OCI-LY1 (cell line): ENCODE results near the gene F2R.

Source experiments
- H2AFZ ChIP-seq: fragments of 200-600 bp; sonication (generic), shearing (Covaris generic); 2 replicates; pipeline ENCODE4 v1.6.0; 2014; ENCODE audit warnings: antibody characterized with exemption, mild to moderate bottlenecking, low read length
- H3F3A ChIP-seq: fragments of 200-600 bp; sonication (generic), shearing (Covaris generic); 2 replicates; pipeline ENCODE4 v1.6.0; 2014; ENCODE audit warnings: mild to moderate bottlenecking, antibody characterized with exemption, low read length, moderate library complexity; ENCODE audit not compliant: insufficient read depth
- H3K27ac ChIP-seq: fragments of 200-600 bp; sonication (generic); 2 replicates; pipeline ENCODE4 v1.5.1; 2014; ENCODE audit warnings: low read length, mixed run types, mild to moderate bottlenecking, low read depth; ENCODE audit not compliant: poor library complexity, severe bottlenecking
- H3K27me3 ChIP-seq: fragments of 200-600 bp; sonication (generic); 2 replicates; pipeline ENCODE4 v1.6.0; 2014; ENCODE audit warnings: antibody characterized with exemption, mild to moderate bottlenecking, low read length, moderate library complexity; ENCODE audit not compliant: insufficient read depth
- H3K36me3 ChIP-seq: fragments of 200-600 bp; sonication (generic); 2 replicates; pipeline ENCODE4 v1.6.1; 2014; ENCODE audit warnings: mild to moderate bottlenecking, antibody characterized with exemption, low read length, moderate library complexity, mixed read lengths; ENCODE audit not compliant: insufficient read depth
- H3K4me1 ChIP-seq: fragments of 200-600 bp; sonication (generic); 2 replicates; pipeline ENCODE4 v1.5.1; 2014; ENCODE audit warnings: mild to moderate bottlenecking, low read length, moderate library complexity; ENCODE audit not compliant: insufficient read depth, severe bottlenecking
- H3K4me2 ChIP-seq: fragments of 200-600 bp; sonication (generic), shearing (Covaris generic); 2 replicates; pipeline ENCODE4 v1.6.1; 2014; ENCODE audit warnings: low read length
- H3K4me3 ChIP-seq: fragments of 200-600 bp; sonication (generic); 2 replicates; pipeline ENCODE4 v1.5.1; 2014; ENCODE audit warnings: low read length, low read depth, mild to moderate bottlenecking, mixed read lengths; ENCODE audit not compliant: poor library complexity, severe bottlenecking
- H3K79me2 ChIP-seq: fragments of 200-600 bp; shearing (Covaris generic); 2 replicates; pipeline ENCODE4 v1.6.1; 2016; ENCODE audit warnings: mixed run types, low read length, mixed read lengths; ENCODE audit not compliant: insufficient read depth
- H3K9ac ChIP-seq: fragments of 200-600 bp; sonication (generic), shearing (Covaris generic); 2 replicates; pipeline ENCODE4 v1.6.1; 2014; ENCODE audit warnings: mild to moderate bottlenecking, low read length, mixed read lengths
- H3K9me2 ChIP-seq: fragments of 200-600 bp; sonication (generic), shearing (Covaris generic); 2 replicates; pipeline ENCODE4 v1.6.1; 2014; ENCODE audit warnings: low read depth, mild to moderate bottlenecking, low read length, mixed read lengths
- H3K9me3 ChIP-seq: fragments of 200-600 bp; shearing (Covaris generic); 2 replicates; pipeline ENCODE4 v1.6.1; 2014; ENCODE audit warnings: low read length, mixed read lengths
- H4K20me1 ChIP-seq: fragments of 200-600 bp; sonication (generic), shearing (Covaris generic); 2 replicates; pipeline ENCODE4 v1.6.0; 2016; ENCODE audit warnings: mild to moderate bottlenecking, low read length; ENCODE audit not compliant: insufficient read depth
- EZH2 ChIP-seq: fragments of 200-600 bp; sonication (generic), shearing (Covaris generic); IDR thresholded peaks from 2 replicates; pipeline ENCODE4 v1.8.0; 2017; ENCODE audit warnings: borderline replicate concordance, mixed run types, mild to moderate bottlenecking, antibody characterized with exemption, low read length, moderate library complexity, mixed read lengths
- TF ChIP-seq, protein P1 (sequence below): fragments of 200-600 bp; sonication (generic), shearing (Covaris generic); IDR thresholded peaks from 2 replicates; pipeline ENCODE4 v1.5.1; 2017; ENCODE audit warnings: mild to moderate bottlenecking, antibody characterized with exemption, low read length, moderate library complexity, mixed read lengths

Gene F2R

DNA sequence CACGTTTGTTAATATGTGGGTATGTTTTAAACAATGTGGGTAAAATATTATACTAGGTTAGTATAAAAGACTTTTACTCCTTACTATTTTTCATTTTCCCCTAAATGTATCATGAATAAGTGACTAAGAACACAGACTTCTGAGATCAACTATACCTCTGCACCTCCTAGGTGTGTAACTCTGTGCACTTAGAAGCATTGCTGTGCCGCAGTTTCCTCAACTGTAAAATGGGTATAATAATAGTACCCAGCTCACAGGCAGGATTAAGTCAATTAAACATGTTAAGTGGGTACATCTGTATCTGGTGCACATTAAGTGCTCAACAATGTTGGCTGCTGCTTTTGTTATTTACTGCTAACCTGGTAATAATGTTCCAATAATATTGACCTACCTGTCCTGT lies 21.6 kb upstream of the F2R start:
- Histone ChIP-seq H3K36me3 (0 out of 2 replicates have a peak, but pooled peaks cover 6% of the 10 kb centered on the region), H3F3A (no peaks in the 10 kb centered on the region), H3K27ac (no peak overlapping the region), H3K4me1 (no peaks in the 10 kb centered on the region), H3K4me2 (no peak overlapping the region), H4K20me1 (no peaks in the 10 kb centered on the region), H3K9me3 (no peaks in the 10 kb centered on the region), H3K4me3 (no peak overlapping the region), H3K27me3 (no peaks in the 10 kb centered on the region), H3K9me2 (no peaks in the 10 kb centered on the region), H2AFZ (no peak overlapping the region), H3K79me2 (no peaks in the 10 kb centered on the region), H3K9ac (no peak overlapping the region)
- TF ChIP-seq, protein P1, sequence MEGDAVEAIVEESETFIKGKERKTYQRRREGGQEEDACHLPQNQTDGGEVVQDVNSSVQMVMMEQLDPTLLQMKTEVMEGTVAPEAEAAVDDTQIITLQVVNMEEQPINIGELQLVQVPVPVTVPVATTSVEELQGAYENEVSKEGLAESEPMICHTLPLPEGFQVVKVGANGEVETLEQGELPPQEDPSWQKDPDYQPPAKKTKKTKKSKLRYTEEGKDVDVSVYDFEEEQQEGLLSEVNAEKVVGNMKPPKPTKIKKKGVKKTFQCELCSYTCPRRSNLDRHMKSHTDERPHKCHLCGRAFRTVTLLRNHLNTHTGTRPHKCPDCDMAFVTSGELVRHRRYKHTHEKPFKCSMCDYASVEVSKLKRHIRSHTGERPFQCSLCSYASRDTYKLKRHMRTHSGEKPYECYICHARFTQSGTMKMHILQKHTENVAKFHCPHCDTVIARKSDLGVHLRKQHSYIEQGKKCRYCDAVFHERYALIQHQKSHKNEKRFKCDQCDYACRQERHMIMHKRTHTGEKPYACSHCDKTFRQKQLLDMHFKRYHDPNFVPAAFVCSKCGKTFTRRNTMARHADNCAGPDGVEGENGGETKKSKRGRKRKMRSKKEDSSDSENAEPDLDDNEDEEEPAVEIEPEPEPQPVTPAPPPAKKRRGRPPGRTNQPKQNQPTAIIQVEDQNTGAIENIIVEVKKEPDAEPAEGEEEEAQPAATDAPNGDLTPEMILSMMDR: no peak
- TF ChIP-seq EZH2: no peak

- 0 out of 2 replicates have a peak, but pooled peaks cover 6% of the 10 kb centered on the region for H3K36me3 ChIP-seq
- no peaks in the 10 kb centered on the region for H3K9me2 ChIP-seq
- H3K9ac ChIP-seq: no peak overlapping the region
- H4K20me1 ChIP-seq: no peaks in the 10 kb centered on the region
- H3K79me2 ChIP-seq: no peaks in the 10 kb centered on the region
- no peak overlapping the region for H2AFZ ChIP-seq
- H3K27me3 ChIP-seq: no peaks in the 10 kb centered on the region
- no peak overlapping the region for H3K4me3 ChIP-seq
- TF ChIP-seq, protein P1: no peak
- no peak for TF ChIP-seq EZH2
- H3K4me2 ChIP-seq: no peak overlapping the region
- no peaks in the 10 kb centered on the region for H3K9me3 ChIP-seq
- no peaks in the 10 kb centered on the region for H3F3A ChIP-seq
- no peaks in the 10 kb centered on the region for H3K4me1 ChIP-seq
- no peak overlapping the region for H3K27ac ChIP-seq
These were observed 20.6 kb upstream of the F2R start for GRCh38 chr5:76695346-76695745.

DNA sequence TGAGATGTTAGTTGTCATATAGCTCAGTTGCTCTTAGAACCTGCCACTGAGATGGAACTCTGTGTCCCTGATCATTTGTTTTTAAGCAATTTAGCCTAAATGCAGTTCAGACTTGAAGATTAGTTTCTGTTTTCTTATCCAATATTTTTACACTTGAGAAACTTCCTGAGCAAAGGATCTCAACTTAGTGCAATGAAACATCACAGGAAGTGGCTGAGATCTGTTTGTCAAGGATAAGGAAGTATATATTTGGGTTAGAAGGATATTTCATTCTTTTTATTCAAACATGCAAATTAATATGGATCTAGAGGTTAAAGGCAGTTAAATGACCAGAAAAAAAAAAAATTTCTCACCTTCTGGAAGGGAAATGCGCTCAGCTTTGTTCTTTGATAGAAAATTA lies 19.7 kb upstream of the F2R start:
- Histone ChIP-seq H3K4me3 (no peak overlapping the region), H3F3A (no peaks in the 10 kb centered on the region), H3K27ac (no peak overlapping the region), H3K4me1 (no peaks in the 10 kb centered on the region), H3K27me3 (no peaks in the 10 kb centered on the region), H3K9ac (no peak overlapping the region), H4K20me1 (no peaks in the 10 kb centered on the region), H3K79me2 (no peaks in the 10 kb centered on the region), H3K36me3 (0 out of 2 replicates have a peak, but pooled peaks cover 6% of the 10 kb centered on the region), H3K9me2 (no peaks in the 10 kb centered on the region), H3K9me3 (no peaks in the 10 kb centered on the region), H3K4me2 (no peak overlapping the region), H2AFZ (no peak overlapping the region)
- no peak for TF ChIP-seq EZH2
- TF ChIP-seq, protein P1: no peak
